ENCODE results near the gene PIKFYVE. TPM values are rescaled to one million over a fixed set of nuclear protein-coding genes. Genes with fewer than 3 reads are reported as not detected.

Gene PIKFYVE
- total RNA-seq, 1 experiment from 2014 or later = 27.2 TPM

- TF ChIP-seq CTCF (conservative IDR thresholded peaks at IDR 0.05) = no peak
- no peaks in the 10 kb centered on the region for H3K4me1 Mint-ChIP-seq
- H3K14ac ChIP-seq (ENCODE audit: insufficient read depth, low read length) = no peak overlapping the region
- H3K79me2 ChIP-seq (ENCODE audit: insufficient read depth, low read length) = no peaks in the 10 kb centered on the region
- DNase-seq = no peak
- H3K27ac ChIP-seq (ENCODE audit: insufficient read length, low read depth, low read length) = no peak overlapping the region
- H4K91ac ChIP-seq (ENCODE audit: insufficient read length, low read depth, low read length) = no peak overlapping the region
- no peak overlapping the region for H2BK5ac ChIP-seq (ENCODE audit: insufficient read length, low read length)
- no peaks in the 10 kb centered on the region for H3K9me3 ChIP-seq (ENCODE audit: control insufficient read depth, low read depth, low read length)
- H2BK15ac ChIP-seq (ENCODE audit: low read depth, low read length) = no peak overlapping the region
- no peak overlapping the region for H3T11ph ChIP-seq (ENCODE audit: low read length)
- no peaks in the 10 kb centered on the region for H3K9me3 Mint-ChIP-seq
- peaks cover 15 to 47% (median 34%) of the 10 kb centered on the region in 3 experiments; a peak in 6 of 7 replicates for H3K36me3 Mint-ChIP-seq (ENCODE audit: insufficient read depth in 1 of 3, low read depth in 3 of 3)
- no peaks in the 10 kb centered on the region for H3K23me2 ChIP-seq (ENCODE audit: insufficient read length, low read depth, low read length, poor library complexity, severe bottlenecking)
- WGBS (ENCODE audit: extremely low coverage, insufficient read length, low lambda C conversion rate) = no CpG with 5 or more reads among the region's 8 CpGs
- H3K27ac Mint-ChIP-seq = no peak overlapping the region
- no peak overlapping the region for H4K5ac ChIP-seq (ENCODE audit: insufficient read length, low read depth, low read length)
- H3K4me3 Mint-ChIP-seq = no peak overlapping the region
- H2BK20ac ChIP-seq (ENCODE audit: low read depth, low read length, poor library complexity, severe bottlenecking) = no peak overlapping the region
- no peak overlapping the region for H2AK5ac ChIP-seq (ENCODE audit: insufficient read length, low read length)
- H3K27me3 Mint-ChIP-seq (ENCODE audit: low read depth) = no peaks in the 10 kb centered on the region
- H4K20me1 ChIP-seq (ENCODE audit: control insufficient read depth, insufficient read depth, insufficient read length) = no peaks in the 10 kb centered on the region
- no peak overlapping the region for H3K56ac ChIP-seq (ENCODE audit: insufficient read length, low read depth, low read length)
- H3K4me2 ChIP-seq (ENCODE audit: insufficient read depth, insufficient read length, low read length) = no peak overlapping the region
- no peak overlapping the region for H2BK12ac ChIP-seq (ENCODE audit: insufficient read length, low read depth, low read length)
- H3K23ac ChIP-seq (ENCODE audit: insufficient read length, low read depth, low read length) = no peak overlapping the region
- H4K8ac ChIP-seq (replicated peaks; ENCODE audit: insufficient read length, low read depth, low read length) = no peak overlapping the region
- H3K79me1 ChIP-seq (ENCODE audit: insufficient read depth, low read depth, low read length, poor library complexity, severe bottlenecking) = no peaks in the 10 kb centered on the region
- no peak overlapping the region for H2BK120ac ChIP-seq (ENCODE audit: low read depth, low read length, poor library complexity, severe bottlenecking)
- no peak overlapping the region for H2AFZ ChIP-seq (ENCODE audit: low read length)
- no peaks in the 10 kb centered on the region for H3K4me1 ChIP-seq (ENCODE audit: insufficient read depth, low read length)
- H3K18ac ChIP-seq (ENCODE audit: insufficient read length, low read depth, low read length) = no peak overlapping the region
- H3K4ac ChIP-seq (ENCODE audit: low read depth, low read length) = no peak overlapping the region
- no peak overlapping the region for H3K9ac ChIP-seq (ENCODE audit: extremely low read depth, insufficient read length, low read length)
- H3K27me3 ChIP-seq (ENCODE audit: insufficient read depth, low read length) = no peaks in the 10 kb centered on the region
Measured at GRCh38 chr2:208315081-208315788, 49.2 kb downstream of the PIKFYVE start.
